Fibroblast of peridontal ligament (primary cell): ENCODE measurements around the gene FUT2.
A peak's percentile ranks its signal among the peaks of the same experiment; 100 is the strongest.
"Not testable (repeated sequence)": the region's sequence is repeated elsewhere in the genome, so short reads cannot be mapped to it uniquely, and the experiment has no call there.

Experiments
- DNase-seq: peaks from one replicate; pipeline ENCODE4 v3.0.0-alpha.2; 2010; ENCODE audit errors: extremely low read depth

The FUT2 gene

DNA sequence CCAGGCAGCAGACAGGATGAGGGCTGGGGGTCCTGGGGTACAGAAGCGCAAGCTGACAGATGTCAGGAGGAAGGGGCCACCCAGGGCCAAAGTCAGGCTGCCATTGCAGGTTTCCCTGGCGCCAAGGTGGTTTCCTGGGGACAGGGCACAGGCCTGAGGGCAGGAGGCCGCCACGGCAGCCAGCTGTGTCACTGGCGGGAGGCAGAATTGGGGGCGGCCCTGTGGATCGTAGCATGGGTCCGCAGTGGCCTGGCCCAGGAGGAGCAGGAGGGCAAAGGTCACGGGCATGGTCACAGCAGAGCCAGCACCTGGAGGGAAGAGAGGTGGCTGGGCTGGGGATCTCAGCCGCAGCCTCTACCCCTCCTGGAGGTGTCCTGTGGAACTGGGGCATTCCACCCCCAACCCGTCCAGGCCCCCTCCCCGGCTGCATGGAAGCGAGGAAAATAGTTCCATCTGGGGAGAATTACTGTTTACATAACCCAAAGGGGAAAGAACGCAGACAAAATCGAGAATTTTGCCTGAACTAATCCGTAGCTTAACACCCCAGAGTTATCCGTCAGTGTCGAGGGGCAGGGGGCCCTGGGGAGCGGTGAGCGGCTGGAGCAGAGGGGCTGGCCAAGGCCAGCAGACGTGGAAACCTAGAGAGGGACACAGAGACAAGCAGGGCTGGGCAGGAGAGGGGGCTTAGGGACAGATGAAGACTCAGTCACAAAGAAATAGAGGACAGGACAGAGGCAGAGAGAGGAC is 24.9 kb upstream of the FUT2 start:
- DNase-seq = no peak

DNA sequence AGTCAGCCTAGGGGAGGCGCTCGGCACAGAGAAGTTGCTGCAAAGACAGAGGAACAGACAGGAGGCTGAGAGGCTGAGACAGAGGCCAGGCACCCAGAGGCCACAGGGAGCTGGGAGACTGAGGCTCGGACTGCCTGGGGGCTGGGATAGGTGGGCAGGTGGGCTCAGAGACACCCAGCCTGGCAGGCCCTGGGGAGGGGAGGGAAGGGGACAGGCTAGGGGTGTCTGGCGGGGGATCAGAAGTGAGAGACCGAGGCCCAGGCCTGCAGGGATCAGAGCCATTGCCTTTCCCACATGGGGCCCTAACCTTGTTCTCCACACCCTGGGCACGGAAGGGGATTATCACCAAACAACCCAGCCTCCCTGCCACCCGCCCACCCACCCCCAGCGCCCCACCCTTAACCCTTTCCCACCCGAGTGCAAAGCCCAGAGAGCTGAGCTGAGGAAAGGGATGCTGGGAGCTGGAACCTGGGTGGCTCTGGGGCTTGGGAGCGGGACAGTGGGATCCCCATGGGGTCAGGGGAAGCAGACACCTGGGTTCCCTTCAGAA is 24.2 kb upstream of the FUT2 start:
- DNase-seq = no peak

- no peak for DNase-seq
Observed at GRCh38 chr19:48672994-48673393, 22.8 kb upstream of the FUT2 start, which contains the start of gene NTN5. NTN5 (minus strand) TSS chr19:48673017; CDS start chr19:48670986, 2,031 bp downstream.

- DNase-seq = no peak
Observed at GRCh38 chr19:48673436-48674100, 22.2 kb upstream of the FUT2 start.

GRCh38 chr19:48674216-48674809 is 21.5 kb upstream of the FUT2 start:
- DNase-seq = no peak

DNA sequence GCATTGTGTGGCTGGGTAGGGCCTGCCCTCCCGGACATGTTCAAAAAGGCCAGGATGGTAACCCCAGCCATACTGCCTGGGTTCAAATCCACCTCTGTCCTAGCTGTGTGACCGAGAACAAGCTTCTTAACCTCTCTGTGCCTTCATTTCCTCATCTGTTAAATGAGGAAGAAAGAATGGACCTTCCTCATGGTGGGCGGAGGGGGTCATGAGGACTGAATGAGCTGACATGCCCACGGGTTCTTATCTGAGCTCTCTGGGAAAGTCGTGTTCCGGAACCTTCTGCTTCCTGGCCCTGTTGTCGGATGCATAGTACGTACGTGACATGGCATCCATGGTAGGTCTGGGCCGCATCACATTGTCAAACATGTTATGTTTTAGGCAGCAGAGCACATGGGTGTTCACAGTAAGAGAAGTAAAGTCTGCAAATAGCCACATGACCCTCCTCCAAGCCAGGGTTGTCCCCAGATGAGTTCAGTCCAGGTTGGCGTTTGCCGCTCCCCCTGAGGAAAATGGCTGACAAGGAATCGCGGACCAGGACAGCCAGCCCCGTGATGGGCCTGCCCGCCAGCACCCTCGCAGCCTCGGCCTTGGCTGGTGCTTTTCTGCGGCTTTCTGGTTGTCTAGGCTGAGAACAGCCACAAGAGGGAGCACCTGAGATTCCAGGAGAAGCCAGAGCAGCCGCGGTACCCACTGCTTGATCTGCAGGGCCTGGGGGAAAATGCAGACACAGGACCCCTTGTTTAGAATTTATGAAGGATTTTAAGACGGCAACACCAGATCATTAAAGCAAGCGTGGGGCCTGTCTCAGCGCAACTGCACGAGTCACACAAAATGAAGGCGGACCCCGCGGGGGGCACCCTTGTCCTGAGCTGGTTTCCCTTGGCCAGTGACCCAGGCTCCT is 20.6 kb upstream of the FUT2 start:
- peak; percentile 83 for DNase-seq

DNA sequence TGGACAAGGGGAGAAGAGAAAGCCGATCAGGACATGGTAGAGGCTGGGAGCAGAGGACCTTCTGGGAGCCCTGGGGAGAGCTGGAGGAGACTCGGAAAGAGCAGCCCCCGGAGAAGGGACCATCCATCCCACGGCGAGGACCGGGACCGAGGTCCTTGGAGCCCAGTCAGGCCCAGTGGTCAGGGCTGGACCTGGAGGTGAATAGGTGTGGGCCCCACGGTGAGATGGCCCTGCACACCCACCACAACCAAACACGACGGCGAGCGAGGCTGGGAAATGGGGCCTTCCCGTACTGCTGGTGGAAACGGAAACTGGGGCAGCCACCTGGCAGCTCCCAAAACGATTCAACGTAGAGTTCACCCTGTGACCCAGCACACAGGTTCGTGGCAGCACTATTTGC is 19.3 kb upstream of the FUT2 start:
- no peak for DNase-seq

DNA sequence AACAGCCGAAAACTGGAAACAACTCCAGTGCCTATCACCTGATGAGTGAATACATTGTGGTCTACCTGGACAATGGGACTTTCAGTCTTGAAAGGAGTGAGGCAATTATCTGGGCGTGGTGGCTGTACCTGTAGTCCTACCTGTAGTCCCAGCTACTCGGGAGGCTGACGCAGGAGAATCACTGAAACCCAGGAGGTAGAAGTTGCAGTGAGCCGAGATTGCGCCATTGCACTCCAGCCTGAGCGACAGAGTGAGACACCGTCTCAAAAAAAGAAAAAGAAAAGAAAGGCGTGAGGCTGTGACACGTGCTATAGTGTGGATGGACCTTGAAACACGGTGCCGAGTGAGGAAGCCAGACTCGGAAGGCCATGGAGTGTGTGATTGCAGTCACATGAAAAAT is 18.9 kb upstream of the FUT2 start:
- no peak for DNase-seq

GRCh38 chr19:48678201-48678600 is 17.6 kb upstream of the FUT2 start:
- DNase-seq = no peak

GRCh38 chr19:48680006-48680405 is 15.8 kb upstream of the FUT2 start:
- DNase-seq = not testable (repeated sequence)

DNA sequence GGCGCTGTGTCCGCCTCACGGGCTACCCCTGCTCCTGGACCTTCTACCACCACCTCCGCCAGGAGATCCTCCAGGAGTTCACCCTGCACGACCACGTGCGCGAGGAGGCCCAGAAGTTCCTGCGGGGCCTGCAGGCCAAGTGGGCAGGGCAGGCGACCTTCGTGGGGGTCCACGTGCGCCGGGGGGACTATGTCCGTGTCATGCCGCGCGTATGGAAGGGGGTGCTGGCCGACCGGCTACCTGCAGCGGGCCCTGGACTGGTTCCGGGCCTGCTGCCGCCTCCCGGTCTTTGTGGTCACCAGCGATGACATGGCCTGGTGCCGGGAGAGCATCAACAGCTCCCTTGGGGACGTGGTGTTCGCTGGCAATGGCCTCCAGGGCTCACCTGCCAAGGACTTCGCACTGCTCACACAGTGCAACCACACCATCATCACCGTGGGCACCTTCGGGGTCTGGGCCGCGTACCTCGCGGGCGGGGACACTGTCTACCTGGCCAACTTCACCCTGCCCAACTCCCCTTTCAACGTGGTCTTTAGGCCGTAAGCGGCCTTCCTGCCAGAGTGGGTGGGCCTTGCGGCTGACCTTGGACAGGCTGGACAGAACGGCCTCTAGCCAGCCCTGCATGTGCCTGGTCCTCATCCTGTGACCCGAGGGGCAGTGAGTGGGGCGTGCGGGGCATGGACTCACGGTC is 15.2 kb upstream of the FUT2 start:
- DNase-seq = no peak

- peak; percentile 79 for DNase-seq
Observed at GRCh38 chr19:48681127-48681470, 14.7 kb upstream of the FUT2 start.

DNA sequence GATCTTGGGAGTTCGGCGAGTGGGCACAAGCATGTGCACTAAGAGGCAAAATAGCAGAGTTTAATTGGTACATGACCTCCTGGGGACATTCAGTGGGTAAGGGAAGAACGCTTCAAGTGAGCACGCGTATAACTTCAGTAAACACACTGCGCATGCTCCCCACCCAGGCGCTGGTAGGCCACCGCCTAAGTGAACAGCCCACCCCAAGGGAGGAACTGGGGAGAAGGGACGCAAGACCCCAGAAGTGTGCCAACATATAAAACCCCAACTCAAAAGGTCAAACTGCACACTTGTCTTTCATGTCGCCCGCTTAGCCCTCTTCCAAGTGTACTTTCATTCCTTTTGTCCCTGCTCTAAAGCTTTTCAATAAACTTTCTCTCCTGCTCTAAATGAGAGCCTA is 12.4 kb upstream of the FUT2 start:
- DNase-seq = peak; percentile 56

DNA sequence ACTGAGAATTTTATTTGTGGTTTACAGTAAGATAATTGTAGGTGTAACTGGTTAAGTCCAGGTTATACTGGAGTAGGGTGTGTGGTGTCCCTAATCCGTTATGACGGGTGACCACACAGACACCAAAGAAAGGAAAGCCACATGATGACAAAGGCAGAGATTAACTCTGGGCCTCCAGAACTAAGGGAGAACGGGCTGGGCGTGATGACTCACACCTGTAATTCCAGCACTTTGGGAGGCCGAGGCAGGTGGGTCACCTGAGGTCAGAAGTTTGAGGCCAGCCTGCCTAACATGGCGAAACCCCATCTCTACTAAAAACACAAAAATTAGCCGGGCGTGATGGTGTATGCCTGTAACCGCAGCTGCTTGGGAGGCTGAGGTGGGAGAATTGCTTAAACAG is 10.2 kb upstream of the FUT2 start:
- DNase-seq = no peak

DNA sequence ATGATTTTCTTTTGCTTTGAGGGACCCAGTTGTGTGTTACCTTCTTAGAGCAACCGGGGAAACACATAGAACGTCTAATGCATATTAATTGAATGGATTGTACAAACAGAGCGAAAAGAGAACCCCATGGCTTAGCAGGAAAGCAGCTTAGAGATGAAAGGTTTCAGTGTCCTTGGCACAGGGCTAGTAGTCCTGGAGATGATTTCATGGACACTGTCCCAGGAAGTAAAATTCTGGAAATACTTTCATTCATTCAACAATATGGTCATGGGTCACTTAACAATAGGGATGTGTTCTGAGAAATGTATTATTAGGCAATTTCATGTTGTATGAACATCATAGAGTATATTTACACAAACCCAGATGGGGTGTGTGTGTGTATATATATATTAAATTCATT is 9.7 kb upstream of the FUT2 start:
- DNase-seq = no peak

- not testable (repeated sequence) for DNase-seq
Observed at GRCh38 chr19:48686637-48687036, 9.1 kb upstream of the FUT2 start.

- no peak for DNase-seq
Observed at GRCh38 chr19:48687776-48688175, 8.0 kb upstream of the FUT2 start.

DNA sequence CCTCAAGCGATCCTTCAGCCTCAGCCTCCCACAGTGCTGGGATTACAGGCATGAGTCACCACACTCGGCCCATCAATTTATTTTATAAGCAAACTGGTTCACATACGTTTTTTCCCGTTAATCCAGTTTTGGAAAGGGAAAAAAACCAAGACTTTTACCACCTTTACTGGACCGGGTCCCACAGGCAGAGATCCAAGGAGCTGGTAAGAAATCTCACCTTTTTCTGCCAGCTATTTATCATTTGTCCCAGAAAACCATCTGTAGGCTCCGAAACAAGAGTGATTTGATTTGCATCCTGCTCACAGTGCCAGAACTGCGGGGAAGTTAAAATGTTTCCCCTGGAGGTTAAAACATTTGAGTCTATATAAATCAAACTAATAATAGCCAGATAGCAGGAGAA is 6.3 kb upstream of the FUT2 start:
- no peak for DNase-seq

GRCh38 chr19:48693629-48694028 is 2.1 kb upstream of the FUT2 start:
- DNase-seq = not testable (repeated sequence)

DNA sequence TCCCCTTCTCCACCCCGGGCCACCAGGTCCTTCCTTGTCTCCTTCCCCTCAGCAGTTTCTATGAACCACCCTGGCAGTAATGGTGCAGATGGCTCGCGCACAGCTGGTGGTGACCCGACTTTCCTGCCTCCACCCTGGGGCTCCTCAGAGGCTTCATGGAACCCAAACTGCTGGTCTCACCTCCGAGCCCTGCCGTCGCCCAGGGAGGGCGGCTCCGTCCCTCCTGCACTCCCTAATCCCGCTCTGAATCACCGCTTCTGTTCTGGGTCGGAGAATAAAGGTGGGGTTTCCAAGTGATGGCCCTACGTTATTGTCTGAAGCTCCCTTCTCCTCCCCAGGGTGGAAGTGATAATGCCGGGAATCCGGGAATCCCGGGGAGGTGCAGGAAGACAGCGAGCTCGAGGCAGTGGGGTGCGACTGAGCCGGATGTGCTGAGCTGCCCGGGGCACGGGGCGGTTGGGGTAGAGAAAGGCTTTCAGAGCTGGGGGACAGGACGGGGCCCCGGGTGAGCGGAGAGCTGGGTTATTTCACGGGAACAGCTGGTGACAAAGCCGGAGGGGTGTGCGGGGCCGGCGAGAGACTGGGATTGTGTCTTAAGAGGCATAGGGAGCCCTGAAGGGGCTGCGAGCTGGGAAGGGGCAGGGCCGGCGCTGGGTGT is 711 bp downstream of the FUT2 start:
- no peak for DNase-seq

DNA sequence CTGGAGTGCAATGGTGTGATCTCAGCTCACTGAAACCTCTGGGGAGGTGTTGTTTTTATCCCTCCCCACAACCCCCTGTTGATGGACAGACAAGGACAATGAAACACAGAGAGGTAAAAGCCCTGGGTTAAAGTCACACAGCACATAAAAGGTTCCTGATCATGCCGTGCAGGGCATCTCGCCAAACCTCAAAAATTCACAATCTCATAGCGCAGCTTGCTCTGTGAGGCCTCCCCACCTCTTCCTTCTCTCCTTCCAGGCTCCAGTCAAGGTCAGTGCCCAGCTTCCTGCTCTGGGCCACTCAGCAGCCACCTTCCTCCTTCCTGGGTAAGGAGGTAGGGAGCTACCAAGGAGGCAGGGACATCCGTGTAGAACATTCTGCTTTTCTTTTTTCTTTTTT is 2.3 kb downstream of the FUT2 start:
- DNase-seq = peak; percentile 69
